ENCODE data around the gene ULK4. TPM values are rescaled to one million over a fixed set of nuclear protein-coding genes. Genes with fewer than 3 reads are reported as not detected.

The ULK4 gene
- total and polyA plus RNA-seq, 2 of the 8 experiments (the other 6 are each of a cell fraction or from before 2014, with no cell fraction given), result 3.0 to 10.8 TPM

- H2BK5ac ChIP-seq (ENCODE audit: low read depth, low read length), result no peak overlapping the region
- 91% methylated on average over 6 of the region's 6 CpGs; no CpG with 5 or more reads in 1 of the 2 experiments for WGBS, 2 experiments (ENCODE audit: extremely low coverage in 1 of 2, insufficient coverage in 1 of 2, insufficient read length in 1 of 2, insufficient replicate concordance in 2 of 2, low coverage in 1 of 2, low lambda C conversion rate in 2 of 2, missing lambda C conversion rate in 1 of 2)
- TF ChIP-seq, protein P1, sequence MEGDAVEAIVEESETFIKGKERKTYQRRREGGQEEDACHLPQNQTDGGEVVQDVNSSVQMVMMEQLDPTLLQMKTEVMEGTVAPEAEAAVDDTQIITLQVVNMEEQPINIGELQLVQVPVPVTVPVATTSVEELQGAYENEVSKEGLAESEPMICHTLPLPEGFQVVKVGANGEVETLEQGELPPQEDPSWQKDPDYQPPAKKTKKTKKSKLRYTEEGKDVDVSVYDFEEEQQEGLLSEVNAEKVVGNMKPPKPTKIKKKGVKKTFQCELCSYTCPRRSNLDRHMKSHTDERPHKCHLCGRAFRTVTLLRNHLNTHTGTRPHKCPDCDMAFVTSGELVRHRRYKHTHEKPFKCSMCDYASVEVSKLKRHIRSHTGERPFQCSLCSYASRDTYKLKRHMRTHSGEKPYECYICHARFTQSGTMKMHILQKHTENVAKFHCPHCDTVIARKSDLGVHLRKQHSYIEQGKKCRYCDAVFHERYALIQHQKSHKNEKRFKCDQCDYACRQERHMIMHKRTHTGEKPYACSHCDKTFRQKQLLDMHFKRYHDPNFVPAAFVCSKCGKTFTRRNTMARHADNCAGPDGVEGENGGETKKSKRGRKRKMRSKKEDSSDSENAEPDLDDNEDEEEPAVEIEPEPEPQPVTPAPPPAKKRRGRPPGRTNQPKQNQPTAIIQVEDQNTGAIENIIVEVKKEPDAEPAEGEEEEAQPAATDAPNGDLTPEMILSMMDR (IDR thresholded peaks at IDR 0.05; ENCODE audit: control extremely low read depth in 1 of 3, insufficient read depth in 1 of 3, low read depth in 1 of 3, low read length in 3 of 3), result no peak
- TF ChIP-seq RAD21 (IDR thresholded peaks at IDR 0.05 in 1 of 2, conservative IDR thresholded peaks at IDR 0.05 in 1 of 2; ENCODE audit: low read depth in 2 of 2, low read length in 2 of 2) (no peak), E2F6 (IDR thresholded peaks at IDR 0.05) (no peak), EP300 (IDR thresholded peaks at IDR 0.05; ENCODE audit: borderline replicate concordance in 1 of 2, low read depth in 2 of 2, low read length in 2 of 2) (no peak), ASH2L (IDR thresholded peaks at IDR 0.05; ENCODE audit: low read length) (no peak), ATF2 (IDR thresholded peaks at IDR 0.05; ENCODE audit: low read length) (no peak)
Observed at GRCh38 chr3:41848753-41849574, 112.9 kb downstream of the ULK4 start.

More at GRCh38 chr3:41848753-41849574, 112.9 kb downstream of the ULK4 start:
- Histone ChIP-seq H3K56ac (replicated peaks; ENCODE audit: insufficient read length, low read depth, low read length) (no peak overlapping the region), H3K27ac (ENCODE audit: low read depth, low read length) (no peak overlapping the region), H3K27me3 (replicated peaks in 1 of 4; ENCODE audit: control insufficient read depth in 3 of 4, extremely low read depth in 1 of 4, insufficient read depth in 3 of 4, low read length in 3 of 4) (no peaks in the 10 kb centered on the region), H3K14ac (ENCODE audit: insufficient read length) (no peak overlapping the region), H3K9ac (replicated peaks in 1 of 4; ENCODE audit: extremely low read depth in 1 of 4, low read depth in 3 of 4, low read length in 3 of 4) (no peak overlapping the region), H3K23ac (ENCODE audit: insufficient read length) (no peak overlapping the region), H3K79me1 (ENCODE audit: low read depth, low read length) (no peaks in the 10 kb centered on the region), H4K5ac (ENCODE audit: insufficient read length, low read depth, low read length) (no peak overlapping the region), H2BK12ac (ENCODE audit: low read depth, low read length) (no peak overlapping the region), H2BK15ac (ENCODE audit: low read length) (no peak overlapping the region), H3K4ac (replicated peaks; ENCODE audit: insufficient read length, low read depth, low read length) (no peak overlapping the region), H3K18ac (ENCODE audit: extremely low read depth, low read length) (no peak overlapping the region), H3K4me2 (ENCODE audit: insufficient read depth in 1 of 2, low read depth in 2 of 2, low read length in 2 of 2) (no peak overlapping the region), H4K91ac (replicated peaks; ENCODE audit: insufficient read length, low read length) (no peak overlapping the region), H3K4me3 (ENCODE audit: extremely low read depth in 1 of 4, insufficient read depth in 2 of 4, low read depth in 3 of 4, low read length in 4 of 4) (no peak overlapping the region), H3K36me3 (ENCODE audit: control insufficient read depth in 2 of 4, insufficient read depth in 4 of 4, low read length in 3 of 4) (no peaks in the 10 kb centered on the region), H2AFZ (ENCODE audit: low read length) (no peak overlapping the region), H2BK20ac (ENCODE audit: low read length) (no peak overlapping the region), H4K20me1 (replicated peaks in 1 of 2; ENCODE audit: control insufficient read depth in 1 of 2, insufficient read depth in 2 of 2, low read length in 2 of 2) (no peaks in the 10 kb centered on the region), H4K8ac (ENCODE audit: extremely low read depth, insufficient read depth, low read length) (no peak overlapping the region), H3K9me3 (ENCODE audit: insufficient read depth in 2 of 2, low read depth in 1 of 2, low read length in 1 of 2) (peaks cover 0 to 6% of the 10 kb centered on the region in 2 experiments; a peak in 1 of 4 replicates), H2AK5ac (ENCODE audit: low read depth, low read length) (no peak overlapping the region), H3K79me2 (ENCODE audit: control insufficient read depth in 1 of 2, insufficient read depth in 2 of 2, low read length in 2 of 2) (no peaks in the 10 kb centered on the region), H3K4me1 (replicated peaks in 1 of 4; ENCODE audit: control insufficient read depth in 3 of 4, insufficient read depth in 4 of 4, low read length in 3 of 4) (peaks cover 0 to 3% (median 0%) of the 10 kb centered on the region in 4 experiments; a peak in 1 of 7 replicates), H3K23me2 (ENCODE audit: low read depth, low read length) (no peaks in the 10 kb centered on the region), H2BK120ac (replicated peaks; ENCODE audit: low read depth, low read length) (no peak overlapping the region)
- ChIA-PET POLR2A (ENCODE audit: partially characterized antibody) (no interaction called here), CTCF (ENCODE audit: partially characterized antibody) (interaction anchor here (0.6 kb wide), 1 partner anchor 201 kb away, joined by 3 read pairs; no protein-coding TSS in a partner anchor)
- FAIRE-seq (no peak), DNase-seq (ENCODE audit: low read depth in 1 of 2, low spot score in 2 of 2) (no peak)

All from H1 (cell line).